ENCODE data around the gene DCP2.

DNA sequence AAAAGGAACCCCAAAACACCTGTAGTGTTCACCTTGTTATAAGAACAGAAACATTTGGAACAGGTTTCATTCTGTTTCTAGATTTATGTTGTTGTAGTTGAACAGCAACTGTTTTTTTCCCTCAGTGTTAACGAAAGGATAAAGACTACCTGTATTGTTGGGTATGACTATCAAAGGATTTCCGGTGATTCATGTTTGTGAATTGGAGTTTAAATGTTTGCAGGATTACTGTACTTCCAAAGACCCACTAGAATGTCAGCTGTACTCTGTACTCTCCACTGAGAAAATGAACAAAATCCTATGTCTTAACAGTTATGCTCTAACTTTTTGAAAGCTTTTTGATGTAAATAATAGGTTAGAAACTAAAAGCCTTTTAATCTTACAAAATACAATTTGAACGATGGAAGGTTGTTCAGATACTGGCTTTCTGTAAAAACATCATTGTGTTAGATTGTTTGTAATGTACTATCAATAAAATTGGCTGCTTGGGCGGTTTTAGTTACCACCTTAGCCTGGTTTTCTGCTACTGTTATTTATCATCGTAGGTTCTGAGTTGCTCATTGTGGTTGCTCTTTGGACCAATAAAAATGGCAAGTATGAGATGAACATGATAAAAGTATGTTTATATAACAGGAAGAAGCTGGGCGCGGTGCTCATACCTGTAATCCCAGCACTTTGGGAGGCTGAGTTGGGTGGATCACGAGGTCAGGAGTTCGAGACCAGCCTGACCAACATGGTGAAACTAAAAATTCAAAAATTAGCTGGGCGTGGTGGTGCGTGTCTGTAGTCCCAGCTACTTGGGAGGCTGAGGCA, 44.1 kb downstream of the DCP2 start:
- TF ChIP-seq CTCF (conservative IDR thresholded peaks at IDR 0.05) (no peak), ZFX (IDR thresholded peaks at IDR 0.05) (no peak)

Measured in C4-2B (cell line).